ENCODE data around the gene FRMD3. TPM values are rescaled to one million over a fixed set of nuclear protein-coding genes. Genes with fewer than 3 reads are reported as not detected.

The FRMD3 gene
- total and polyA plus RNA-seq, 4 donors = 0.16 to 0.75 (median 0.48) TPM

- no peak for TF ChIP-seq NR2F2 (IDR thresholded peaks at IDR 0.05)
These were observed 154.0 kb downstream of the FRMD3 start (continued) for GRCh38 chr9:83384214-83384613.

GRCh38 chr9:83383034-83383433 is 155.2 kb downstream of the FRMD3 start:
- peaks cover 0 to 4% (median 2%) of the 10 kb centered on the region in 4 donors for H3K9me3 ChIP-seq (ENCODE audit: control insufficient read depth in 4 of 4, low read length in 3 of 4)
- H3K4me3 ChIP-seq (ENCODE audit: low read depth in 1 of 3, low read length in 3 of 3) = no peak overlapping the region
- H3K4me1 ChIP-seq (ENCODE audit: control insufficient read depth in 4 of 4, insufficient read depth in 4 of 4, low read length in 3 of 4) = no peaks in the 10 kb centered on the region
- no peaks in the 10 kb centered on the region for H3K36me3 ChIP-seq (ENCODE audit: control insufficient read depth in 4 of 4, insufficient read depth in 3 of 4, low read depth in 1 of 4, low read length in 3 of 4)
- no peak overlapping the region for H3K9ac ChIP-seq (ENCODE audit: low read depth in 1 of 2, low read length in 2 of 2)
- WGBS = 91% methylated on average over 2 of the region's 2 CpGs
- no peaks in the 10 kb centered on the region for H3K27me3 ChIP-seq (ENCODE audit: control insufficient read depth in 4 of 4, insufficient read depth in 4 of 4, low read length in 3 of 4)
- no peak overlapping the region for H3K27ac ChIP-seq (ENCODE audit: low read depth in 1 of 2, low read length in 2 of 2)
- TF ChIP-seq MAX (IDR thresholded peaks at IDR 0.05) (no peak), NR2F2 (IDR thresholded peaks at IDR 0.05) (no peak), ZBTB33 (IDR thresholded peaks at IDR 0.05) (no peak)
- DNase-seq (ENCODE audit: low spot score) = no peak

- peak in 1 of 2 donors; percentile 43 for TF ChIP-seq RAD21 (IDR thresholded peaks at IDR 0.05)
- no peak for TF ChIP-seq YY1 (IDR thresholded peaks at IDR 0.05)
- H3K9ac ChIP-seq (ENCODE audit: low read depth in 1 of 2, low read length in 2 of 2) = no peak overlapping the region
- DNase-seq (ENCODE audit: low spot score) = no peak
- H3K36me3 ChIP-seq (ENCODE audit: control insufficient read depth in 4 of 4, insufficient read depth in 3 of 4, low read depth in 1 of 4, low read length in 3 of 4) = no peaks in the 10 kb centered on the region
- no peaks in the 10 kb centered on the region for H3K27me3 ChIP-seq (ENCODE audit: control insufficient read depth in 4 of 4, insufficient read depth in 4 of 4, low read length in 3 of 4)
- no peak overlapping the region for H3K4me3 ChIP-seq (ENCODE audit: low read depth in 1 of 3, low read length in 3 of 3)
- no peak overlapping the region for H3K27ac ChIP-seq (ENCODE audit: low read depth in 1 of 2, low read length in 2 of 2)
- H3K9me3 ChIP-seq (ENCODE audit: control insufficient read depth in 4 of 4, low read length in 3 of 4) = peaks cover 0 to 4% (median 2%) of the 10 kb centered on the region in 4 donors
- H3K4me1 ChIP-seq (ENCODE audit: control insufficient read depth in 4 of 4, insufficient read depth in 4 of 4, low read length in 3 of 4) = no peaks in the 10 kb centered on the region
These were observed 155.8 kb downstream of the FRMD3 start for GRCh38 chr9:83382421-83382820.

- Histone ChIP-seq H3K9me3 (ENCODE audit: control insufficient read depth in 4 of 4, low read length in 3 of 4) (peaks cover 0 to 4% (median 0%) of the 10 kb centered on the region in 4 donors), H3K27me3 (ENCODE audit: control insufficient read depth in 4 of 4, insufficient read depth in 4 of 4, low read length in 3 of 4) (no peaks in the 10 kb centered on the region), H3K9ac (ENCODE audit: low read depth in 1 of 2, low read length in 2 of 2) (no peak overlapping the region), H3K4me1 (ENCODE audit: control insufficient read depth in 4 of 4, insufficient read depth in 4 of 4, low read length in 3 of 4) (no peaks in the 10 kb centered on the region), H3K36me3 (ENCODE audit: control insufficient read depth in 4 of 4, insufficient read depth in 3 of 4, low read depth in 1 of 4, low read length in 3 of 4) (no peaks in the 10 kb centered on the region), H3K27ac (ENCODE audit: low read depth in 1 of 2, low read length in 2 of 2) (no peak overlapping the region), H3K4me3 (ENCODE audit: low read depth in 1 of 3, low read length in 3 of 3) (no peak overlapping the region)
- TF ChIP-seq FOXA2 (IDR thresholded peaks at IDR 0.05) (no peak), EGR1 (IDR thresholded peaks at IDR 0.05; ENCODE audit: low read depth in 2 of 2) (no peak), HNF4G (IDR thresholded peaks at IDR 0.05) (no peak), CTCF (IDR thresholded peaks at IDR 0.05; ENCODE audit: low read depth, low read length, missing input control) (no peak), REST (IDR thresholded peaks at IDR 0.05) (no peak), JUND (IDR thresholded peaks at IDR 0.05) (no peak), FOXA1 (IDR thresholded peaks at IDR 0.05) (no peak), NR2F2 (IDR thresholded peaks at IDR 0.05) (no peak)
- DNase-seq (ENCODE audit: low spot score) = no peak
These were observed 159.2 kb downstream of the FRMD3 start for GRCh38 chr9:83379045-83379444.
